OCI-LY3 (cell line): ENCODE measurements around the gene TRDMT1.

Experiments
- EZH2phosphoT487 ChIP-seq: fragments of 200-600 bp; shearing (Covaris generic); IDR thresholded peaks from 2 replicates; pipeline ENCODE4 v1.6.1; 2018; ENCODE audit warnings: antibody characterized with exemption, mixed run types, low read depth
- TF ChIP-seq, protein P1 (sequence below): fragments of 200-600, 300-600 bp; sonication (generic); IDR thresholded peaks from 2 replicates; pipeline ENCODE4 v1.5.1; 2014; ENCODE audit warnings: antibody characterized with exemption, low read length, low read depth

DNA sequence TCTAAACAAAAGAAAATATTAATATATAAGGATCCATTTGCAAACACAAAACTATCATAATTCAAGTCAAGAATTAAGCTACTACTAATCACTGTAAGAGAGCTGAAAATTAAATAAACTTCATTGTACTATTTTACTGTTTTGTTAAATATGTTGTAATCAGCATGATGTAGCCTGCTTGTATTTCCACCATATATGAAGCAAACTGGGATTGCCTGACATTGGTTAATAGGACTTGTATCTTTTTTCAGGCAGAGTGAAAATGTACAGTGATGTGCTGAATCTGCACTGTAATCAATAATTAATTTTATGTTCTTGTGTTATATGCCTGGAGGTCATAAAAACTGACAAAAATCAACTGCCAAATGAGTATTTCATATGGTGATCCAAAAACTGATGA, 25.4 kb downstream of the TRDMT1 start:
- TF ChIP-seq, protein P1, sequence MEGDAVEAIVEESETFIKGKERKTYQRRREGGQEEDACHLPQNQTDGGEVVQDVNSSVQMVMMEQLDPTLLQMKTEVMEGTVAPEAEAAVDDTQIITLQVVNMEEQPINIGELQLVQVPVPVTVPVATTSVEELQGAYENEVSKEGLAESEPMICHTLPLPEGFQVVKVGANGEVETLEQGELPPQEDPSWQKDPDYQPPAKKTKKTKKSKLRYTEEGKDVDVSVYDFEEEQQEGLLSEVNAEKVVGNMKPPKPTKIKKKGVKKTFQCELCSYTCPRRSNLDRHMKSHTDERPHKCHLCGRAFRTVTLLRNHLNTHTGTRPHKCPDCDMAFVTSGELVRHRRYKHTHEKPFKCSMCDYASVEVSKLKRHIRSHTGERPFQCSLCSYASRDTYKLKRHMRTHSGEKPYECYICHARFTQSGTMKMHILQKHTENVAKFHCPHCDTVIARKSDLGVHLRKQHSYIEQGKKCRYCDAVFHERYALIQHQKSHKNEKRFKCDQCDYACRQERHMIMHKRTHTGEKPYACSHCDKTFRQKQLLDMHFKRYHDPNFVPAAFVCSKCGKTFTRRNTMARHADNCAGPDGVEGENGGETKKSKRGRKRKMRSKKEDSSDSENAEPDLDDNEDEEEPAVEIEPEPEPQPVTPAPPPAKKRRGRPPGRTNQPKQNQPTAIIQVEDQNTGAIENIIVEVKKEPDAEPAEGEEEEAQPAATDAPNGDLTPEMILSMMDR: no peak
- TF ChIP-seq EZH2phosphoT487: no peak
